H1 (cell line): ENCODE measurements around the gene TEKT3. TPM values are rescaled to one million over a fixed set of nuclear protein-coding genes. Genes with fewer than 3 reads are reported as not detected.

Experiments
- CTCF ChIA-PET: fragments of 300-600 bp; sonication (Branson Sonifier 250); formaldehyde crosslinking; loops from one replicate; lab custom pipeline; 2021; ENCODE audit not compliant: partially characterized antibody; lab: Charles Lee
- POLR2A ChIA-PET: fragments of 300-600 bp; sonication (Branson Sonifier 250); formaldehyde crosslinking; loops from one replicate; lab custom pipeline; 2021; ENCODE audit warnings: inconsistent platforms; ENCODE audit not compliant: partially characterized antibody; lab: Charles Lee
- DNase-seq, 2 experiments: peaks; one replicate each; pipeline versions ENCODE4 v3.0.0 to v3.0.0-alpha.2; 2010 to 2022; ENCODE audit warnings: low spot score in 2 of 2, low read depth in 1 of 2, mixed read lengths in 1 of 2
- FAIRE-seq: peaks from 2 replicates; lab custom pipeline; 2011; peaks lifted over from hg19 to GRCh38; lab: Jason Lieb, UNC
- H2AFZ ChIP-seq: 2 replicates; pipeline ENCODE4 v1.8.1; 2012; ENCODE audit warnings: low read length, inconsistent platforms
- H2AK5ac ChIP-seq: 2 replicates; pipeline ENCODE4 v1.6.1; 2013; ENCODE audit warnings: low read depth, low read length
- H2BK120ac ChIP-seq: replicated peaks from 2 replicates; pipeline ENCODE3; 2013; ENCODE audit warnings: low read depth, low read length, inconsistent platforms
- H2BK12ac ChIP-seq: 2 replicates; pipeline ENCODE4 v1.6.1; 2013; ENCODE audit warnings: low read depth, low read length
- H2BK15ac ChIP-seq: 2 replicates; pipeline ENCODE4 v1.6.1; 2013; ENCODE audit warnings: low read length
- H2BK20ac ChIP-seq: 2 replicates; pipeline ENCODE4 v1.6.1; 2013; ENCODE audit warnings: low read length
- H2BK5ac ChIP-seq: 2 replicates; pipeline ENCODE4 v1.6.1; 2013; ENCODE audit warnings: low read depth, low read length
- H3K14ac ChIP-seq: 2 replicates; pipeline ENCODE4 v1.6.1; 2013; ENCODE audit warnings: inconsistent platforms; ENCODE audit not compliant: insufficient read length
- H3K18ac ChIP-seq: 2 replicates; pipeline ENCODE4 v1.6.1; 2013; ENCODE audit warnings: low read length; ENCODE audit errors: extremely low read depth
- H3K23ac ChIP-seq: 2 replicates; pipeline ENCODE4 v1.6.1; 2013; ENCODE audit warnings: inconsistent platforms; ENCODE audit not compliant: insufficient read length
- H3K23me2 ChIP-seq: 2 replicates; pipeline ENCODE4 v1.6.1; 2013; ENCODE audit warnings: low read depth, low read length
- H3K27ac ChIP-seq: 2 replicates; pipeline ENCODE4 v1.6.1; 2011; ENCODE audit warnings: low read depth, low read length, inconsistent platforms
- H3K27me3 ChIP-seq, 4 experiments: replicated peaks in 1 of 4; 1 replicate in 1 of 4; 2 replicates in 3 of 4; pipeline versions ENCODE4 v1.6.1 to v1.8.1; 2011 to 2013; ENCODE audit warnings: low read length in 3 of 4, mild to moderate bottlenecking in 3 of 4, inconsistent platforms in 2 of 4, mixed read lengths in 2 of 4, moderate library complexity in 1 of 4; ENCODE audit not compliant: control insufficient read depth in 3 of 4, insufficient read depth in 3 of 4; ENCODE audit errors: extremely low read depth in 1 of 4
- H3K36me3 ChIP-seq, 4 experiments: 2 replicates each; pipeline versions ENCODE4 v1.6.1 to v1.8.1; 2011 to 2013; ENCODE audit warnings: mild to moderate bottlenecking in 4 of 4, low read length in 3 of 4, moderate library complexity in 2 of 4, control low read depth in 1 of 4, inconsistent platforms in 1 of 4; ENCODE audit not compliant: insufficient read depth in 4 of 4, control insufficient read depth in 2 of 4
- H3K4ac ChIP-seq: replicated peaks from 2 replicates; pipeline ENCODE3; 2013; ENCODE audit warnings: low read length, low read depth, mixed read lengths, inconsistent platforms; ENCODE audit not compliant: insufficient read length
- H3K4me1 ChIP-seq, 4 experiments: replicated peaks in 1 of 4; 1 replicate in 1 of 4; 2 replicates in 3 of 4; pipeline versions ENCODE4 v1.6.1 to v1.8.1; 2011 to 2013; ENCODE audit warnings: low read length in 3 of 4, inconsistent platforms in 2 of 4, mixed read lengths in 1 of 4; ENCODE audit not compliant: insufficient read depth in 4 of 4, control insufficient read depth in 3 of 4
- H3K4me2 ChIP-seq, 2 experiments: 2 replicates each; pipeline versions ENCODE4 v1.6.1 to v1.8.1; 2011 to 2013; ENCODE audit warnings: low read depth in 2 of 2, low read length in 2 of 2, control low read depth in 1 of 2, inconsistent platforms in 1 of 2, mild to moderate bottlenecking in 1 of 2; ENCODE audit not compliant: insufficient read depth in 1 of 2
- H3K4me3 ChIP-seq, 4 experiments: fragments of 200-600, 300-600 bp in 1 of 4; sonication (generic), shearing (Covaris generic), sonication (Bioruptor Twin) in 1 of 4; 2 replicates each; pipeline versions ENCODE4 v1.5.1 to v1.8.1; 2011 to 2016; ENCODE audit warnings: low read length in 4 of 4, low read depth in 3 of 4, control low read depth in 2 of 4, inconsistent platforms in 2 of 4, mild to moderate bottlenecking in 2 of 4, mixed read lengths in 1 of 4, moderate library complexity in 1 of 4; ENCODE audit not compliant: insufficient read depth in 2 of 4; ENCODE audit errors: extremely low read depth in 1 of 4
- H3K56ac ChIP-seq: replicated peaks from 2 replicates; pipeline ENCODE3; 2013; ENCODE audit warnings: low read depth, mild to moderate bottlenecking, mixed read lengths, low read length, inconsistent platforms; ENCODE audit not compliant: insufficient read length
- H3K79me1 ChIP-seq: 2 replicates; pipeline ENCODE4 v1.6.1; 2013; ENCODE audit warnings: low read depth, low read length, control low read depth
- H3K79me2 ChIP-seq, 2 experiments: 2 replicates each; pipeline versions ENCODE4 v1.6.1 to v1.8.1; 2012 to 2013; ENCODE audit warnings: low read length in 2 of 2, mild to moderate bottlenecking in 2 of 2, inconsistent platforms in 1 of 2; ENCODE audit not compliant: insufficient read depth in 2 of 2, control insufficient read depth in 1 of 2
- H3K9ac ChIP-seq, 4 experiments: replicated peaks in 1 of 4; 1 replicate in 1 of 4; 2 replicates in 3 of 4; pipeline versions ENCODE4 v1.6.1 to v1.8.1; 2011 to 2013; ENCODE audit warnings: low read depth in 3 of 4, low read length in 3 of 4, control low read depth in 2 of 4, mild to moderate bottlenecking in 2 of 4, moderate library complexity in 2 of 4, inconsistent platforms in 1 of 4; ENCODE audit errors: extremely low read depth in 1 of 4
- H3K9me3 ChIP-seq, 2 experiments: 2 replicates each; pipeline versions ENCODE4 v1.6.1 to v1.8.1; 2012 to 2013; ENCODE audit warnings: mild to moderate bottlenecking in 2 of 2, moderate library complexity in 2 of 2, control low read depth in 1 of 2, inconsistent platforms in 1 of 2, low read depth in 1 of 2, low read length in 1 of 2, mixed read lengths in 1 of 2; ENCODE audit not compliant: insufficient read depth in 2 of 2
- H4K20me1 ChIP-seq, 2 experiments: replicated peaks in 1 of 2; 2 replicates each; pipeline versions ENCODE3 to v1.8.1; 2011 to 2013; ENCODE audit warnings: inconsistent platforms in 2 of 2, low read length in 2 of 2, mild to moderate bottlenecking in 1 of 2; ENCODE audit not compliant: insufficient read depth in 2 of 2, control insufficient read depth in 1 of 2
- H4K5ac ChIP-seq: 2 replicates; pipeline ENCODE4 v1.6.1; 2013; ENCODE audit warnings: low read length, low read depth, mixed read lengths, inconsistent platforms; ENCODE audit not compliant: insufficient read length
- H4K8ac ChIP-seq: 2 replicates; pipeline ENCODE4 v1.8.0; 2013; ENCODE audit warnings: mild to moderate bottlenecking, moderate library complexity, low read length, inconsistent platforms; ENCODE audit not compliant: insufficient read depth; ENCODE audit errors: extremely low read depth
- H4K91ac ChIP-seq: replicated peaks from 2 replicates; pipeline ENCODE3; 2013; ENCODE audit warnings: low read length, mixed read lengths, inconsistent platforms; ENCODE audit not compliant: insufficient read length
- ASH2L ChIP-seq: fragments of 200-600, 300-600 bp; sonication (generic); IDR thresholded peaks from one replicate; pipeline ENCODE4 v1.7.1; 2017; ENCODE audit warnings: low read length
- ATF2 ChIP-seq: IDR thresholded peaks from 2 replicates; pipeline ENCODE4 v1.6.1; 2012; ENCODE audit warnings: low read length, inconsistent platforms
- EGR1 ChIP-seq: IDR thresholded peaks from 2 replicates; pipeline ENCODE4 v1.6.1; 2011; ENCODE audit warnings: low read depth, low read length, borderline replicate concordance
- HDAC2 ChIP-seq, 2 experiments: fragments of 300-600 bp in 1 of 2; sonication (generic) in 1 of 2; IDR thresholded peaks; 2 replicates each; pipeline ENCODE4 v1.6.1; 2011 to 2012; ENCODE audit warnings: low read depth in 2 of 2, low read length in 2 of 2, mild to moderate bottlenecking in 2 of 2, moderate library complexity in 2 of 2, borderline replicate concordance in 1 of 2, inconsistent platforms in 1 of 2
- KDM1A ChIP-seq: fragments of 200-600, 300-600 bp; sonication (generic); IDR thresholded peaks from 2 replicates; pipeline ENCODE4 v1.7.1; 2016; ENCODE audit warnings: mild to moderate bottlenecking, low read length, borderline replicate concordance
- KDM5A ChIP-seq: fragments of 200-600 bp; IDR thresholded peaks from 2 replicates; pipeline ENCODE4 v1.7.1; 2012; ENCODE audit warnings: mild to moderate bottlenecking, low read length, inconsistent platforms, mixed read lengths
- NRF1 ChIP-seq: IDR thresholded peaks from 2 replicates; pipeline ENCODE4 v1.6.1; 2011; ENCODE audit warnings: mild to moderate bottlenecking, low read depth, low read length, improper control_type of control experiment
- POLR2A ChIP-seq, 2 experiments: IDR thresholded peaks; 1 replicate in 1 of 2; 2 replicates in 1 of 2; pipeline ENCODE4 v1.6.1; 2011; ENCODE audit warnings: low read depth in 2 of 2, low read length in 2 of 2, mild to moderate bottlenecking in 2 of 2; ENCODE audit errors: control extremely low read depth in 1 of 2
- SP4 ChIP-seq: IDR thresholded peaks from 2 replicates; pipeline ENCODE4 v1.6.1; 2012; ENCODE audit warnings: low read length, inconsistent platforms
- TBP ChIP-seq: IDR thresholded peaks from 2 replicates; pipeline ENCODE4 v1.6.1; 2011; ENCODE audit warnings: low read depth, low read length, improper control_type of control experiment
- WGBS, 2 experiments: shearing (Covaris generic) in 1 of 2; methylation state at CpG; one replicate each; pipeline versions ENCODE4 v1.1.6 to v1.1.7; 2013 to 2015; ENCODE audit warnings: low lambda C conversion rate in 2 of 2, mixed read lengths in 2 of 2, inconsistent platforms in 1 of 2, low coverage in 1 of 2, missing lambda C conversion rate in 1 of 2; ENCODE audit not compliant: insufficient replicate concordance in 2 of 2, insufficient coverage in 1 of 2, insufficient read length in 1 of 2; ENCODE audit errors: extremely low coverage in 1 of 2, missing lambda C conversion rate in 1 of 2; 5-methylcytosine and 5-hydroxymethylcytosine counted together
- polyA plus RNA-seq, 7 experiments: library from polyadenylated mRNA; depleted of rRNA in 3 of 7; stranded (reverse) in 5 of 7; unstranded in 2 of 7; fragments of >200 nt in 5 of 7; fragments of 200-250 nt in 2 of 7; gene quantifications; 1 replicate in 5 of 7; 2 replicates in 1 of 7; 4 replicates in 1 of 7; pipeline versions ENCODE4 v1.2.1 to v1.2.3, GENCODE V29; 2011 to 2013; ENCODE audit warnings: missing spikeins in 2 of 7, mixed read lengths in 2 of 7
- total RNA-seq: library from RNA; stranded (reverse); fragmentation: NEBNext Ultra II Directional; extraction: Animal tissue kit (Norgen Biotek cat#: 25700); gene quantifications from 2 replicates; pipeline ENCODE4 v1.2.1, GENCODE V29; 2021
- TF ChIP-seq, protein P1 (sequence below): IDR thresholded peaks from 2 replicates; pipeline ENCODE4 v1.6.1; 2011; ENCODE audit warnings: low read depth, mild to moderate bottlenecking, low read length; ENCODE audit not compliant: insufficient read depth

Gene TEKT3
- total and polyA plus RNA-seq, 2 of the 8 experiments (the other 6 are each of a cell fraction or from before 2014, with no cell fraction given): 2.2 to 2.9 TPM

DNA sequence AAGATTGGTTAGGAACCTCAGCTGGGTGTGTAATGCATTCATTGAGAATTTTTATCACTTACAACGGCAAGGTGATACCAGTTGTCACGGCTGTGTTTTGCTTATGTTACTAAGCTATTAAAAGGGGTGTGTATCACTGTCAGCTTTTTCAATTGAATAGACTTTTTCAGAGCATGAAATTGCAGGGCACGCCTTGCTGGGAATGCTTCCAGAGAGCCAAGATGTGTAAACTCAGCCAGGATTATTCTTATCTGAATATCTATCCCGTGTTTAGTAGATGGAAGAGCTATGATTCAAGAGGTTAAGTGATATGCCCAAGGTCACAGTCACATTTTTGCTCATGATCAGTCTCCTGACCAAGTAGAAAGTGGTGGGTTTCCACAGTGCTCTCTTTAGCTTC is 6.6 kb upstream of the TEKT3 start:
- Histone ChIP-seq H4K5ac (no peak overlapping the region), H2BK12ac (no peak overlapping the region), H3K79me1 (no peaks in the 10 kb centered on the region), H3K36me3 (no peaks in the 10 kb centered on the region), H3K27me3 (no peaks in the 10 kb centered on the region), H3K4ac (no peak overlapping the region), H2BK5ac (no peak overlapping the region), H3K9ac (no peak overlapping the region), H3K18ac (no peak overlapping the region), H3K56ac (no peak overlapping the region), H2AFZ (no peak overlapping the region), H2BK15ac (no peak overlapping the region), H3K23me2 (no peaks in the 10 kb centered on the region; the same call in 1 of the 2 replicates), H2BK20ac (no peak overlapping the region), H4K20me1 (no peaks in the 10 kb centered on the region), H3K4me1 (no peaks in the 10 kb centered on the region), H3K14ac (no peak overlapping the region), H3K79me2 (no peaks in the 10 kb centered on the region), H4K91ac (no peak overlapping the region), H3K4me2 (no peak overlapping the region), H3K27ac (no peak overlapping the region), H3K4me3 (no peak overlapping the region), H4K8ac (no peak overlapping the region), H3K9me3 (no peaks in the 10 kb centered on the region), H3K23ac (no peak overlapping the region), H2AK5ac (no peak overlapping the region), H2BK120ac (no peak overlapping the region)
- no peak for FAIRE-seq
- ChIA-PET CTCF (interaction anchor here (0.8 to 1.6 kb wide), 3 partner anchors 80 to 90 kb away, joined by 3 to 4 read pairs (median 4); no protein-coding TSS in a partner anchor), POLR2A (no interaction called here)
- TF ChIP-seq NRF1 (no peak), KDM5A (no peak), KDM1A (no peak), ATF2 (no peak), EGR1 (no peak), TBP (no peak), HDAC2 (IDR thresholded peaks at IDR 0.05; ENCODE audit: borderline replicate concordance in 1 of 2, low read depth in 2 of 2, low read length in 2 of 2) (no peak), SP4 (no peak), POLR2A (IDR thresholded peaks at IDR 0.05; ENCODE audit: control extremely low read depth in 1 of 2, low read depth in 2 of 2, low read length in 2 of 2) (no peak), ASH2L (no peak)
- TF ChIP-seq, protein P1, sequence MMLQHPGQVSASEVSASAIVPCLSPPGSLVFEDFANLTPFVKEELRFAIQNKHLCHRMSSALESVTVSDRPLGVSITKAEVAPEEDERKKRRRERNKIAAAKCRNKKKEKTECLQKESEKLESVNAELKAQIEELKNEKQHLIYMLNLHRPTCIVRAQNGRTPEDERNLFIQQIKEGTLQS: no peak
- WGBS, 2 experiments: 82% methylated on average over 4 of the region's 4 CpGs; no CpG with 5 or more reads in 1 of the 2 experiments
- no peak for DNase-seq
